GM12801 (cell line): ENCODE data around the gene ZDHHC3.

Experiments
- CTCF ChIP-seq: IDR thresholded peaks from one replicate; pipeline ENCODE4 v1.5.1; 2011; ENCODE audit warnings: control low read depth; ENCODE audit not compliant: insufficient read length; ENCODE audit errors: extremely low read depth

Gene ZDHHC3

GRCh38 chr3:44954304-44954703 lies 21.7 kb downstream of the ZDHHC3 start:
- TF ChIP-seq CTCF: no peak

GRCh38 chr3:44952689-44953088 lies 23.3 kb downstream of the ZDHHC3 start:
- no peak for TF ChIP-seq CTCF

GRCh38 chr3:44950275-44950734 lies 25.7 kb downstream of the ZDHHC3 start:
- no peak for TF ChIP-seq CTCF

- no peak for TF ChIP-seq CTCF
These were observed 27.7 kb downstream of the ZDHHC3 start for GRCh38 chr3:44948239-44948638.

- no peak for TF ChIP-seq CTCF
These were observed 33.6 kb downstream of the ZDHHC3 start for GRCh38 chr3:44942202-44942921.

GRCh38 chr3:44939581-44940036 lies 36.4 kb downstream of the ZDHHC3 start:
- no peak for TF ChIP-seq CTCF

- no peak for TF ChIP-seq CTCF
These were observed 42.7 kb downstream of the ZDHHC3 start for GRCh38 chr3:44932986-44933944.
